GM21423 (cell line): ENCODE results near the gene COL4A1.

ENCODE experiments used
- ATAC-seq: cut with Tn5 transposase; IDR thresholded peaks from one replicate; pipeline ENCODE4 v1.9.1; 2021; ENCODE audit warnings: mild to moderate bottlenecking, moderate library complexity; ENCODE audit not compliant: unreplicated experiment

The COL4A1 gene

GRCh38 chr13:110280231-110280813 is 26.6 kb downstream of the COL4A1 start:
- no peak for ATAC-seq

GRCh38 chr13:110279684-110280083 is 27.3 kb downstream of the COL4A1 start:
- ATAC-seq = no peak

- ATAC-seq = no peak
Measured at GRCh38 chr13:110278859-110279258, 28.1 kb downstream of the COL4A1 start.

- ATAC-seq = no peak
Measured at GRCh38 chr13:110277357-110277975, 29.5 kb downstream of the COL4A1 start.

GRCh38 chr13:110276553-110276950 is 30.4 kb downstream of the COL4A1 start:
- no peak for ATAC-seq

- ATAC-seq = no peak
Measured at GRCh38 chr13:110275931-110276552, 30.9 kb downstream of the COL4A1 start.

GRCh38 chr13:110274687-110275086 is 32.3 kb downstream of the COL4A1 start:
- no peak for ATAC-seq

GRCh38 chr13:110273254-110273653 is 33.7 kb downstream of the COL4A1 start:
- ATAC-seq = no peak

- no peak for ATAC-seq
Measured at GRCh38 chr13:110272651-110273050, 34.3 kb downstream of the COL4A1 start.

- ATAC-seq = no peak
Measured at GRCh38 chr13:110272227-110272626, 34.7 kb downstream of the COL4A1 start.

GRCh38 chr13:110271313-110271712 is 35.6 kb downstream of the COL4A1 start:
- no peak for ATAC-seq

GRCh38 chr13:110270507-110270906 is 36.5 kb downstream of the COL4A1 start:
- no peak for ATAC-seq

- ATAC-seq = no peak
Measured at GRCh38 chr13:110269509-110270185, 37.3 kb downstream of the COL4A1 start.

- ATAC-seq = no peak
Measured at GRCh38 chr13:110268576-110269185, 38.3 kb downstream of the COL4A1 start.

- ATAC-seq = no peak
Measured at GRCh38 chr13:110268061-110268460, 38.9 kb downstream of the COL4A1 start.

- no peak for ATAC-seq
Measured at GRCh38 chr13:110266983-110267382, 40.0 kb downstream of the COL4A1 start.

GRCh38 chr13:110266431-110266809 is 40.5 kb downstream of the COL4A1 start:
- no peak for ATAC-seq

- ATAC-seq = no peak
Measured at GRCh38 chr13:110265682-110266430, 41.1 kb downstream of the COL4A1 start.

GRCh38 chr13:110265341-110265681 is 41.6 kb downstream of the COL4A1 start:
- ATAC-seq = no peak

GRCh38 chr13:110264685-110265275 is 42.2 kb downstream of the COL4A1 start:
- ATAC-seq = no peak

GRCh38 chr13:110263888-110264287 is 43.1 kb downstream of the COL4A1 start:
- ATAC-seq = no peak
